Lower lobe of right lung (tissue), 2 donors: Measurements from ENCODE around the gene PNPT1. TPM values are rescaled to one million over a fixed set of nuclear protein-coding genes. Genes with fewer than 3 reads are reported as not detected.
"Not testable (repeated sequence)": the region's sequence is repeated elsewhere in the genome, so short reads cannot be mapped to it uniquely, and the experiment has no call there.

Experiments
- ATAC-seq, 2 donors: fragments of 200-7000 bp; cut with Tn5 transposase; one replicate each; pipeline ENCODE4 v1.9.1; 2020 to 2022; ENCODE audit warnings: mild to moderate bottlenecking in 2 of 2, moderate library complexity in 2 of 2
- DNase-seq: peaks from one replicate; pipeline ENCODE4 v3.0.0-alpha.2; 2020
- H3K27ac ChIP-seq: fragments of 200-600 bp; one replicate; pipeline ENCODE4 v1.8.0; 2022
- H3K27me3 ChIP-seq: fragments of 200-600 bp; one replicate; pipeline ENCODE4 v1.8.0; 2022; ENCODE audit warnings: low read depth
- H3K36me3 ChIP-seq: fragments of 200-600 bp; one replicate; pipeline ENCODE4 v1.8.0; 2022; ENCODE audit warnings: mild to moderate bottlenecking
- H3K4me1 ChIP-seq: fragments of 200-600 bp; one replicate; pipeline ENCODE4 v1.8.0; 2022
- H3K4me3 ChIP-seq: fragments of 200-600 bp; one replicate; pipeline ENCODE4 v1.8.0; 2022; ENCODE audit warnings: mild to moderate bottlenecking
- H3K9me3 ChIP-seq: fragments of 200-600 bp; one replicate; pipeline ENCODE4 v1.8.0; 2022
- CTCF ChIP-seq: fragments of 200-600 bp; IDR thresholded peaks from one replicate; pipeline ENCODE4 v1.8.0; 2022; ENCODE audit warnings: antibody characterized with exemption, mild to moderate bottlenecking
- intact Hi-C: fragments of 100-400 bp; cut with DNase I; formaldehyde crosslinking; loops from one replicate; pipeline ENCODE4 v1.11.0; 2022
- total RNA-seq: library from RNA; stranded (reverse); fragmentation: NEBNext Ultra II Directional; extraction: Animal tissue kit (Norgen Biotek cat#: 25700); gene quantifications from one replicate; pipeline ENCODE4 v1.2.1, GENCODE V29; 2021
- donor health status: DM: no; HTN: yes; CAD: no; lungs with severe emphysema.

The PNPT1 gene
- total RNA-seq, 1 donor from 2014 or later: 28.9 TPM

GRCh38 chr2:55604027-55604565, 89.5 kb downstream of the PNPT1 start:
- no peaks in the 10 kb centered on the region for H3K27me3 ChIP-seq
- no peak for ATAC-seq
- H3K4me3 ChIP-seq: no peak overlapping the region
- DNase-seq: no peak
- no peak for TF ChIP-seq CTCF
- H3K4me1 ChIP-seq: peaks cover 8% of the 10 kb centered on the region
- no peak overlapping the region for H3K27ac ChIP-seq
- H3K36me3 ChIP-seq: peaks cover 27% of the 10 kb centered on the region
- no peaks in the 10 kb centered on the region for H3K9me3 ChIP-seq
- intact Hi-C loops: no loop called here

- Histone ChIP-seq H3K36me3 (peaks cover 45% of the 10 kb centered on the region), H3K27me3 (no peaks in the 10 kb centered on the region), H3K4me1 (peaks cover 8% of the 10 kb centered on the region), H3K27ac (no peak overlapping the region), H3K4me3 (no peak overlapping the region), H3K9me3 (no peaks in the 10 kb centered on the region)
- no peak for TF ChIP-seq CTCF
- ATAC-seq: no peak
- intact Hi-C loops: no loop called here
- no peak for DNase-seq
Measured at GRCh38 chr2:55601849-55602248, 91.8 kb downstream of the PNPT1 start.

GRCh38 chr2:55598056-55598795, 95.4 kb downstream of the PNPT1 start:
- intact Hi-C loops: no loop called here

GRCh38 chr2:55596795-55597194, 96.8 kb downstream of the PNPT1 start:
- ATAC-seq, H3K9me3 ChIP-seq, H3K4me1 ChIP-seq, H3K27me3 ChIP-seq, intact Hi-C loops, H3K4me3 ChIP-seq, H3K27ac ChIP-seq, DNase-seq: not testable (repeated sequence)
- H3K36me3 ChIP-seq: peaks cover 37% of the 10 kb centered on the region

More at GRCh38 chr2:55598056-55598795, 95.4 kb downstream of the PNPT1 start:
- TF ChIP-seq CTCF: no peak
- no peak for DNase-seq
- no peak for ATAC-seq
- H3K27ac ChIP-seq: no peak overlapping the region
- H3K4me3 ChIP-seq: no peak overlapping the region
- peaks cover 50% of the 10 kb centered on the region for H3K36me3 ChIP-seq
- H3K27me3 ChIP-seq: no peaks in the 10 kb centered on the region
- no peaks in the 10 kb centered on the region for H3K9me3 ChIP-seq
- H3K4me1 ChIP-seq: no peaks in the 10 kb centered on the region

GRCh38 chr2:55595536-55595935, 98.1 kb downstream of the PNPT1 start:
- no peak for DNase-seq
- no peak for TF ChIP-seq CTCF
- H3K9me3 ChIP-seq: no peaks in the 10 kb centered on the region
- no peaks in the 10 kb centered on the region for H3K27me3 ChIP-seq
- no peak for ATAC-seq
- H3K4me1 ChIP-seq: peaks cover 5% of the 10 kb centered on the region
- no peak overlapping the region for H3K4me3 ChIP-seq
- no peak overlapping the region for H3K27ac ChIP-seq
- intact Hi-C loops: no loop called here
- H3K36me3 ChIP-seq: peaks cover 37% of the 10 kb centered on the region

- Histone ChIP-seq H3K9me3 (no peaks in the 10 kb centered on the region), H3K36me3 (peaks cover 34% of the 10 kb centered on the region), H3K27ac (no peak overlapping the region), H3K4me3 (no peak overlapping the region), H3K27me3 (no peaks in the 10 kb centered on the region), H3K4me1 (peaks cover 5% of the 10 kb centered on the region)
- no peak for DNase-seq
- no peak for ATAC-seq
- intact Hi-C loops: no loop called here
- no peak for TF ChIP-seq CTCF
Measured at GRCh38 chr2:55592130-55592529, 101.5 kb downstream of the PNPT1 start.
